Fibroblast of pulmonary artery (primary cell): ENCODE results near the gene RPL5.

Experiments
- DNase-seq: peaks from one replicate; pipeline ENCODE4 v3.0.0-alpha.2; 2010; ENCODE audit warnings: low read depth
- H3K4me3 ChIP-seq: replicated peaks from 2 replicates; pipeline ENCODE4 v1.5.1; 2011; ENCODE audit warnings: low read depth, mild to moderate bottlenecking, control low read depth, low read length, moderate library complexity
- TF ChIP-seq, protein P1 (sequence below): IDR thresholded peaks from 2 replicates; pipeline ENCODE4 v1.5.1; 2011; ENCODE audit warnings: mild to moderate bottlenecking, control low read depth, low read length, inconsistent platforms; ENCODE audit errors: missing control alignments

RPL5 gene

DNA sequence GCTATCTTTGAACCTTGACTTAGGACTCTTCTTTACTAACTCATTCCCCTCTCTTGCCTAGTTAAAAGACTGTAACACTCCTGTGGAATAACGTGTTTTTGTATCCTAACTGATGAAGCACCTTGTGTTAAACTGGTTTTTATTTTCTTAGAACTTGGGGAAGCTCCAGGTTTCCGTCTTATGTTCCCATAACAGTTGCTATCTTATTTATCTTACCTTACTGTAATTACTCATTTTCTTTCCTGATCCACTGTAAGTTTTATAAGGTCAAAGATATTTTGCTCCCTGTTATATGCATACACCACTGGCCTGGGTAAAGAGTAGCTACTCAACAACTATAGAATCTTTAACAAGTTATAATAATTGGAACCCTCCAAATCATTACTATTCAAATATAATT, 43.1 kb downstream of the RPL5 start:
- DNase-seq, result no peak
- H3K4me3 ChIP-seq, result no peak overlapping the region
- TF ChIP-seq, protein P1, sequence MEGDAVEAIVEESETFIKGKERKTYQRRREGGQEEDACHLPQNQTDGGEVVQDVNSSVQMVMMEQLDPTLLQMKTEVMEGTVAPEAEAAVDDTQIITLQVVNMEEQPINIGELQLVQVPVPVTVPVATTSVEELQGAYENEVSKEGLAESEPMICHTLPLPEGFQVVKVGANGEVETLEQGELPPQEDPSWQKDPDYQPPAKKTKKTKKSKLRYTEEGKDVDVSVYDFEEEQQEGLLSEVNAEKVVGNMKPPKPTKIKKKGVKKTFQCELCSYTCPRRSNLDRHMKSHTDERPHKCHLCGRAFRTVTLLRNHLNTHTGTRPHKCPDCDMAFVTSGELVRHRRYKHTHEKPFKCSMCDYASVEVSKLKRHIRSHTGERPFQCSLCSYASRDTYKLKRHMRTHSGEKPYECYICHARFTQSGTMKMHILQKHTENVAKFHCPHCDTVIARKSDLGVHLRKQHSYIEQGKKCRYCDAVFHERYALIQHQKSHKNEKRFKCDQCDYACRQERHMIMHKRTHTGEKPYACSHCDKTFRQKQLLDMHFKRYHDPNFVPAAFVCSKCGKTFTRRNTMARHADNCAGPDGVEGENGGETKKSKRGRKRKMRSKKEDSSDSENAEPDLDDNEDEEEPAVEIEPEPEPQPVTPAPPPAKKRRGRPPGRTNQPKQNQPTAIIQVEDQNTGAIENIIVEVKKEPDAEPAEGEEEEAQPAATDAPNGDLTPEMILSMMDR, result no peak

DNA sequence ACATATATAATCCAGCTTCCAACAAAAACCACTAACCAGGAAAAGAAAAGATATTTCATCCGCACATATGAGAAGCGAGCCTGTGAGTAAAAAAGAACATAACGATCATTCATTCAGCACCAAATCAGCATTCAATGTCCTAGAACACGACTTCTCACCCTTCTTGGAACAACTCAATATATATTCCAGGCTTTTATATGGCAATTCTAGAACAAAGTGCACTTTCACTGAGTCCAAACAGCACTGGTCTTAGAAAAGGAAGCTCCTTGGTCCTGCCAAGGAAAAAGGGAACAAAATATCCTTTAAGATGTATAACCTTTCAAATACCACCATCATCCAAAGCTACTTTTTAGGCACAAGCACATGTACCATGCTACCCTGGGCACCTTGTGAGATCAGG, 44.5 kb downstream of the RPL5 start:
- DNase-seq, result no peak
- TF ChIP-seq, protein P1, result no peak
- no peak overlapping the region for H3K4me3 ChIP-seq

DNA sequence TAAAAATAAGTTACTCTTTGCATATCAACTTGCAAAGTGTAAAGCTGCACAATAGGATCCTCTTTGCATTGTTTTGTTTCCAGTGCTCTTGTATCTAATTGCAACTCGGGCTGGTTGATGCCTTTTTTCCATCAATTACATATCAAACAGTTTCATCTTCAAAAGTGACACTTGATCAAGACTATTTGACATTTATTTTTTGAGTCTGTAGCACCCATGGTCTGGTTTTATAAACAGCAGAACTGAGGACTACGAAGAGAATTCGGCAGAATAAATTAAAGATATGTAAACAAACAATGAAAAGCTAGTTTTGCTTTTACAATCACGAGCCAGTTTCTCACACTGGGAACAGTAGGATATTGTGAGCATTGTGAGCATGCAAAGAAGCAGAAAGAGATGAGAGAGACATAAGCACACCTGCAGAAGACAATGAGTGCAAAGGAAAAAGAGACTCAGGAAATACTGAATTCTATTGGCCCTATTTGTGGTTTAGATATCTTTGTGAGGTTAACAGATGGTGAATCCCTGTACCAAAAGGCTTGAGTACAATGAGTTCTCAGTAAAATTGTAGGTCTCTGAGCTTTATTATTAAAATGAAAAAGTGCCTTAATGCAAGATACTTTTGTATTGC, 45.4 kb downstream of the RPL5 start:
- TF ChIP-seq, protein P1, result no peak
- DNase-seq, result no peak
- no peak overlapping the region for H3K4me3 ChIP-seq

DNA sequence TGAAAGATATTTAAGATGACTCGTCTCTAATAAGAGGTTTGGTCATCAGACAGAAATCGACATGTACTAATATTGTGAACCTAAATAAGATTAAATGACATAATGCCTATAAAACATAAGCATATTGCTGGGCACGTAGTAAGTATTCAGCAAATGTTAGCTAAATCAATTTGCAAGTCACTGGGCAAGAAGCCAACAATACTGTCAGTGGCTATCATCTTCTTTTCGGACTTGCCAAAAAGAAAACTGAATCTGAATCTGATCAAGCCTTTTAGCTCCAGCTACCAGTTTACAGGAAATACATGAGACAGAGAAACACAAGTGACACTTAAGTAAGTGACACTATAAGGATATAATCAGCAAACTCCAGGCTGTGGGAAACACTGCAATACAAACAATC, 46.0 kb downstream of the RPL5 start:
- no peak for DNase-seq
- TF ChIP-seq, protein P1, result no peak
- H3K4me3 ChIP-seq, result no peak overlapping the region

GRCh38 chr1:92879316-92879968, 47.6 kb downstream of the RPL5 start:
- TF ChIP-seq, protein P1, result no peak
- no peak for DNase-seq
- H3K4me3 ChIP-seq, result no peak overlapping the region

DNA sequence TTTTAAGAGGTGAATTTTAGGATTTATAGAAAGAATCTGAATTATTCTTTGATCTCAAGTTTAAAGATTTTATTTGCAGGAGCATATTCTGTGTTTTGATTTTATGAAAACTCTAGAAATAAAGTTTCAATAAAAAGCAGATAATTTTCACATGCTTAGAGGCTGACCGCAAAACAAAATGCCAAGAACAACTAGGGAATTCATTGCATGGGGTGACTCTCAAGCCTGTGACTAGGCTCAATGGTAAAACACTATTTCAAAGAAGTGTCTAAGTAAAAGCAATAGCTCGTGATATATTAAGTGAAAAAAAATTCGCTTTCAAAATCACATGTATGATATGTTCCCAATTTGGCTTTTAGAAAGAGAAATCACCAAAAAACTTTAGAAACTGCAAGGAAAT, 49.6 kb downstream of the RPL5 start:
- H3K4me3 ChIP-seq, result no peak overlapping the region
- TF ChIP-seq, protein P1, result no peak
- DNase-seq, result no peak

- H3K4me3 ChIP-seq, result no peak overlapping the region
- DNase-seq, result no peak
- TF ChIP-seq, protein P1, result no peak
Observed at GRCh38 chr1:92882819-92883218, 51.0 kb downstream of the RPL5 start.
